Smooth muscle cell of the umbilical artery (primary cell): ENCODE measurements around the gene IL3RA. TPM values are rescaled to one million over a fixed set of nuclear protein-coding genes. Genes with fewer than 3 reads are reported as not detected.

Source experiments
- total RNA-seq: library from RNA; depleted of rRNA; stranded (reverse); fragments of >200 nt; gene quantifications from 2 replicates; pipeline ENCODE4 v1.2.3, GENCODE V29; 2014

The IL3RA gene
- total RNA-seq: not detected in 2 replicates

GRCh38 chrX:1336331-1336943 lies at the start of gene IL3RA:
IL3RA (plus strand) TSS chrX:1336785; CDS start chrX:1341766, 4,981 bp downstream.

DNA sequence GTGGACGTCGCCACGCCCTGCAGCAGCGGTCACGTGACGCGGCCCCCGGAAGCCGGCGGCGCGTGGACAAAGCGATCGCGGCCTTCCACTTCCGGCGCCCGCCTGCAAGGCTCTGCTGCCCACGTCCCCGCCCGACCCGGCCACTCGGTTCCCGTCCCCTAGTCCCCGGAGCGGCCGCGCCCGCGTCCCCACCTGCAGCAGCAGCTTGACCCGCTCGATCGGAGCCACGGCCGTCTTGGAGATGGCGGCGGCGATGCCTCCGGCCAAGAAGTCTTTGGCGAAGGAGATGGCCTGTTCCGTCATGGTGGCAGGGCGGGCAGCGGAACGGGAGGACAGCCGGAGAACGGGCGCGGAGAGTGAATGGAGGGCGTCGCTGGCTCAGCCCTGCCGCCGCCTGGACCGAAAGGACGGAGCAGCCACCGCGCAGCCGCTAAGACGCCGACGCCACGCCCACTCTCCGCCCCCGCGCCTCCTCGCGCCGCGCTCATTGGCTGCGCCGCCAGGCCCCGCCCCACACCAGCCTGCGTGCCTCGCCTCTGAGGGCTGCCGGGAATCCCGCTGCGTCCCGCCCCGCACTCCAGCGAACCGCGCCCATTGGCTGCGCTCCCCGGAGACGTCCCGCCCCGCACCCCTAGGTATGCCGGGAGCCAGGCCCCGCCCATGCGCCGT lies 55.3 kb downstream of the IL3RA start, which contains the start of gene SLC25A6:
SLC25A6 (minus strand) TSS at position 407 of the 669 bp plus-strand sequence; CDS start at position 303, 104 bp downstream.

Other genes with a start within 250 kb of the IL3RA start
- gene CRLF2, start 124.1 kb upstream of the IL3RA start, total RNA-seq: not detected in 2 replicates
- not detected in 2 replicates for gene CSF2RA, start 68.0 kb upstream of the IL3RA start, total RNA-seq
- 151 and 159 TPM in 2 replicates for gene SLC25A6, start 55.3 kb downstream of the IL3RA start, total RNA-seq
- 9.5 and 13.1 TPM in 2 replicates for gene ASMTL, start 116.1 kb downstream of the IL3RA start, total RNA-seq
- gene P2RY8, start 200.4 kb downstream of the IL3RA start, total RNA-seq: under 0.01 TPM in 1 of 2 replicates, not detected in the other